HL-60 (cell line): Measurements from ENCODE around the gene HS3ST3A1.

ENCODE experiments used
- DNase-seq, 2 experiments: peaks; one replicate each; pipeline ENCODE4 v3.0.0-alpha.2; 2010 to 2020; ENCODE audit warnings: low read depth in 1 of 2, low spot score in 1 of 2
- H3K27ac ChIP-seq: fragments of 250-450 bp; sonication (Bioruptor Pico); replicated peaks from 2 replicates; pipeline ENCODE4 v1.5.1; 2020; ENCODE audit warnings: mild to moderate bottlenecking, moderate library complexity
- H3K27me3 ChIP-seq: fragments of 250-450 bp; sonication (Bioruptor Pico); 2 replicates; pipeline ENCODE4 v1.5.1; 2021; ENCODE audit warnings: mild to moderate bottlenecking, moderate library complexity; ENCODE audit not compliant: insufficient read depth, poor library complexity, severe bottlenecking
- H3K4me3 ChIP-seq: replicated peaks from 2 replicates; pipeline ENCODE4 v1.5.1; 2011; ENCODE audit warnings: mild to moderate bottlenecking, control low read depth, low read length; ENCODE audit not compliant: insufficient read depth
- CTCF ChIP-seq: IDR thresholded peaks from one replicate; pipeline ENCODE4 v1.5.1; 2011; ENCODE audit warnings: low read length, control low read depth, inconsistent platforms; ENCODE audit not compliant: insufficient read depth
- GABPA ChIP-seq: IDR thresholded peaks from 2 replicates; pipeline ENCODE4 v1.6.1; 2012; ENCODE audit warnings: low read depth
- POLR2AphosphoS5 ChIP-seq: IDR thresholded peaks from 2 replicates; pipeline ENCODE4 v1.6.1; 2012; ENCODE audit warnings: low read depth
- REST ChIP-seq: IDR thresholded peaks from 2 replicates; pipeline ENCODE4 v1.6.1; 2012; ENCODE audit warnings: low read depth; ENCODE audit not compliant: insufficient replicate concordance
- SPI1 ChIP-seq: IDR thresholded peaks from 2 replicates; pipeline ENCODE4 v1.6.1; 2012; ENCODE audit warnings: low read depth, mild to moderate bottlenecking, borderline replicate concordance

HS3ST3A1 gene

DNA sequence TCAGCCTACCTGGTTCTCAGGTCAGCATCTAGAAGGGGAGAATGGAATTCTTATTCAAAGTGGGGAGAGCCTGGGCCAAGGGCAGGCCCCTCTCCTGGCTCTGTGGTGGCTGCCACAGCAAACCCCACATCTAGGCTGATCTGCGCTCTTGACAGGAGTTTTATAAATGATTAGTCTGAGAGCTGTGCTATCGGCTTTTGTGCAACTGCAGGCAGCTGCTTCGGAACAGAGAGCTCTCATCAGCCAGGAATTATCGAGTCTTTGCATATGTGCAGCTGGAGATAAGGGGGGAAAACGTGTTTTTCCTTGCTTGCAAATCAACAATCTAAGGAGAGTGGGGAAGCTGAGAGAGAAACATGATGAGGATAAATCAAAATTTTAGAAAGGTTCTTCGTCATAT, 91.7 kb downstream of the HS3ST3A1 start:
- Histone ChIP-seq H3K4me3 (no peak overlapping the region), H3K27ac (no peak overlapping the region), H3K27me3 (no peaks in the 10 kb centered on the region)
- TF ChIP-seq SPI1 (no peak), CTCF (no peak), POLR2AphosphoS5 (no peak), REST (no peak)
- no peak for DNase-seq

GRCh38 chr17:13509527-13509926, 92.2 kb downstream of the HS3ST3A1 start:
- Histone ChIP-seq H3K4me3 (no peak overlapping the region), H3K27ac (no peak overlapping the region), H3K27me3 (no peaks in the 10 kb centered on the region)
- TF ChIP-seq REST (no peak), GABPA (no peak), CTCF (no peak), SPI1 (no peak), POLR2AphosphoS5 (no peak)
- no peak for DNase-seq

DNA sequence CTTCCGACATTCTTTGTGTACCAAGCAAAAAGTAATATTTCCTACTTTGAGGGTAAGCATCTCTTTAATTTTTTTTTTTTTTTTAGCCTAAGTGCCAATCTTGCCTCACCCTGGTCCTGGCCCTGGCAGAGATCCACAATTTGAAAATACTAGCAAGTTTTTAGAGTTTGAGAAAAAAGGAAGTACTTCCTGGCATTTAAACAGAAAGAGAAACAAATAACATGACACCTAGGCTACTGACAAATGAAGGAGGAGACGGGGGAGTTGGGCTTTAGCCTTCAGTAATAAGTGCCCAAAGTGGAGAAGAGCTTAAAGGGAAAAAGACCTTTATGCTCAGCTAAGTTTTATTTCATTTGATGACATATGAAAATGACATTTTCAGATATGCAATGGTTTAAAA, 92.8 kb downstream of the HS3ST3A1 start:
- Histone ChIP-seq H3K4me3 (no peak overlapping the region), H3K27me3 (no peaks in the 10 kb centered on the region), H3K27ac (no peak overlapping the region)
- TF ChIP-seq POLR2AphosphoS5 (no peak), CTCF (no peak), REST (no peak), GABPA (no peak), SPI1 (no peak)
- no peak for DNase-seq
